H1 (cell line): Measurements from ENCODE around the gene APOBEC3F. TPM values are rescaled to one million over a fixed set of nuclear protein-coding genes. Genes with fewer than 3 reads are reported as not detected.

Source experiments
- CTCF ChIA-PET: fragments of 300-600 bp; sonication (Branson Sonifier 250); formaldehyde crosslinking; loops from one replicate; lab custom pipeline; 2021; ENCODE audit not compliant: partially characterized antibody; lab: Charles Lee
- POLR2A ChIA-PET: fragments of 300-600 bp; sonication (Branson Sonifier 250); formaldehyde crosslinking; loops from one replicate; lab custom pipeline; 2021; ENCODE audit warnings: inconsistent platforms; ENCODE audit not compliant: partially characterized antibody; lab: Charles Lee
- DNase-seq, 2 experiments: peaks; one replicate each; pipeline versions ENCODE4 v3.0.0 to v3.0.0-alpha.2; 2010 to 2022; ENCODE audit warnings: low spot score in 2 of 2, low read depth in 1 of 2, mixed read lengths in 1 of 2
- FAIRE-seq: peaks from 2 replicates; lab custom pipeline; 2011; peaks lifted over from hg19 to GRCh38; lab: Jason Lieb, UNC
- H2AFZ ChIP-seq: 2 replicates; pipeline ENCODE4 v1.8.1; 2012; ENCODE audit warnings: low read length, inconsistent platforms
- H2AK5ac ChIP-seq: 2 replicates; pipeline ENCODE4 v1.6.1; 2013; ENCODE audit warnings: low read depth, low read length
- H2BK120ac ChIP-seq: replicated peaks from 2 replicates; pipeline ENCODE3; 2013; ENCODE audit warnings: low read depth, low read length, inconsistent platforms
- H2BK12ac ChIP-seq: 2 replicates; pipeline ENCODE4 v1.6.1; 2013; ENCODE audit warnings: low read depth, low read length
- H2BK15ac ChIP-seq: 2 replicates; pipeline ENCODE4 v1.6.1; 2013; ENCODE audit warnings: low read length
- H2BK20ac ChIP-seq: 2 replicates; pipeline ENCODE4 v1.6.1; 2013; ENCODE audit warnings: low read length
- H2BK5ac ChIP-seq: 2 replicates; pipeline ENCODE4 v1.6.1; 2013; ENCODE audit warnings: low read depth, low read length
- H3K14ac ChIP-seq: 2 replicates; pipeline ENCODE4 v1.6.1; 2013; ENCODE audit warnings: inconsistent platforms; ENCODE audit not compliant: insufficient read length
- H3K18ac ChIP-seq: 2 replicates; pipeline ENCODE4 v1.6.1; 2013; ENCODE audit warnings: low read length; ENCODE audit errors: extremely low read depth
- H3K23ac ChIP-seq: 2 replicates; pipeline ENCODE4 v1.6.1; 2013; ENCODE audit warnings: inconsistent platforms; ENCODE audit not compliant: insufficient read length
- H3K23me2 ChIP-seq: 2 replicates; pipeline ENCODE4 v1.6.1; 2013; ENCODE audit warnings: low read depth, low read length
- H3K27ac ChIP-seq: 2 replicates; pipeline ENCODE4 v1.6.1; 2011; ENCODE audit warnings: low read depth, low read length, inconsistent platforms
- H3K27me3 ChIP-seq, 4 experiments: replicated peaks in 1 of 4; 1 replicate in 1 of 4; 2 replicates in 3 of 4; pipeline versions ENCODE4 v1.6.1 to v1.8.1; 2011 to 2013; ENCODE audit warnings: low read length in 3 of 4, mild to moderate bottlenecking in 3 of 4, inconsistent platforms in 2 of 4, mixed read lengths in 2 of 4, moderate library complexity in 1 of 4; ENCODE audit not compliant: control insufficient read depth in 3 of 4, insufficient read depth in 3 of 4; ENCODE audit errors: extremely low read depth in 1 of 4
- H3K36me3 ChIP-seq, 4 experiments: 2 replicates each; pipeline versions ENCODE4 v1.6.1 to v1.8.1; 2011 to 2013; ENCODE audit warnings: mild to moderate bottlenecking in 4 of 4, low read length in 3 of 4, moderate library complexity in 2 of 4, control low read depth in 1 of 4, inconsistent platforms in 1 of 4; ENCODE audit not compliant: insufficient read depth in 4 of 4, control insufficient read depth in 2 of 4
- H3K4ac ChIP-seq: replicated peaks from 2 replicates; pipeline ENCODE3; 2013; ENCODE audit warnings: low read length, low read depth, mixed read lengths, inconsistent platforms; ENCODE audit not compliant: insufficient read length
- H3K4me1 ChIP-seq, 4 experiments: replicated peaks in 1 of 4; 1 replicate in 1 of 4; 2 replicates in 3 of 4; pipeline versions ENCODE4 v1.6.1 to v1.8.1; 2011 to 2013; ENCODE audit warnings: low read length in 3 of 4, inconsistent platforms in 2 of 4, mixed read lengths in 1 of 4; ENCODE audit not compliant: insufficient read depth in 4 of 4, control insufficient read depth in 3 of 4
- H3K4me2 ChIP-seq, 2 experiments: 2 replicates each; pipeline versions ENCODE4 v1.6.1 to v1.8.1; 2011 to 2013; ENCODE audit warnings: low read depth in 2 of 2, low read length in 2 of 2, control low read depth in 1 of 2, inconsistent platforms in 1 of 2, mild to moderate bottlenecking in 1 of 2; ENCODE audit not compliant: insufficient read depth in 1 of 2
- H3K4me3 ChIP-seq, 4 experiments: fragments of 200-600, 300-600 bp in 1 of 4; sonication (generic), shearing (Covaris generic), sonication (Bioruptor Twin) in 1 of 4; 2 replicates each; pipeline versions ENCODE4 v1.5.1 to v1.8.1; 2011 to 2016; ENCODE audit warnings: low read length in 4 of 4, low read depth in 3 of 4, control low read depth in 2 of 4, inconsistent platforms in 2 of 4, mild to moderate bottlenecking in 2 of 4, mixed read lengths in 1 of 4, moderate library complexity in 1 of 4; ENCODE audit not compliant: insufficient read depth in 2 of 4; ENCODE audit errors: extremely low read depth in 1 of 4
- H3K56ac ChIP-seq: replicated peaks from 2 replicates; pipeline ENCODE3; 2013; ENCODE audit warnings: low read depth, mild to moderate bottlenecking, mixed read lengths, low read length, inconsistent platforms; ENCODE audit not compliant: insufficient read length
- H3K79me1 ChIP-seq: 2 replicates; pipeline ENCODE4 v1.6.1; 2013; ENCODE audit warnings: low read depth, low read length, control low read depth
- H3K79me2 ChIP-seq, 2 experiments: 2 replicates each; pipeline versions ENCODE4 v1.6.1 to v1.8.1; 2012 to 2013; ENCODE audit warnings: low read length in 2 of 2, mild to moderate bottlenecking in 2 of 2, inconsistent platforms in 1 of 2; ENCODE audit not compliant: insufficient read depth in 2 of 2, control insufficient read depth in 1 of 2
- H3K9ac ChIP-seq, 4 experiments: replicated peaks in 1 of 4; 1 replicate in 1 of 4; 2 replicates in 3 of 4; pipeline versions ENCODE4 v1.6.1 to v1.8.1; 2011 to 2013; ENCODE audit warnings: low read depth in 3 of 4, low read length in 3 of 4, control low read depth in 2 of 4, mild to moderate bottlenecking in 2 of 4, moderate library complexity in 2 of 4, inconsistent platforms in 1 of 4; ENCODE audit errors: extremely low read depth in 1 of 4
- H3K9me3 ChIP-seq, 2 experiments: 2 replicates each; pipeline versions ENCODE4 v1.6.1 to v1.8.1; 2012 to 2013; ENCODE audit warnings: mild to moderate bottlenecking in 2 of 2, moderate library complexity in 2 of 2, control low read depth in 1 of 2, inconsistent platforms in 1 of 2, low read depth in 1 of 2, low read length in 1 of 2, mixed read lengths in 1 of 2; ENCODE audit not compliant: insufficient read depth in 2 of 2
- H4K20me1 ChIP-seq, 2 experiments: replicated peaks in 1 of 2; 2 replicates each; pipeline versions ENCODE3 to v1.8.1; 2011 to 2013; ENCODE audit warnings: inconsistent platforms in 2 of 2, low read length in 2 of 2, mild to moderate bottlenecking in 1 of 2; ENCODE audit not compliant: insufficient read depth in 2 of 2, control insufficient read depth in 1 of 2
- H4K5ac ChIP-seq: 2 replicates; pipeline ENCODE4 v1.6.1; 2013; ENCODE audit warnings: low read length, low read depth, mixed read lengths, inconsistent platforms; ENCODE audit not compliant: insufficient read length
- H4K8ac ChIP-seq: 2 replicates; pipeline ENCODE4 v1.8.0; 2013; ENCODE audit warnings: mild to moderate bottlenecking, moderate library complexity, low read length, inconsistent platforms; ENCODE audit not compliant: insufficient read depth; ENCODE audit errors: extremely low read depth
- H4K91ac ChIP-seq: replicated peaks from 2 replicates; pipeline ENCODE3; 2013; ENCODE audit warnings: low read length, mixed read lengths, inconsistent platforms; ENCODE audit not compliant: insufficient read length
- ASH2L ChIP-seq: fragments of 200-600, 300-600 bp; sonication (generic); IDR thresholded peaks from one replicate; pipeline ENCODE4 v1.7.1; 2017; ENCODE audit warnings: low read length
- SIRT6 ChIP-seq: IDR thresholded peaks from one replicate; pipeline ENCODE4 v1.7.1; 2012; ENCODE audit warnings: low read length, inconsistent platforms
- SP2 ChIP-seq: IDR thresholded peaks from 2 replicates; pipeline ENCODE4 v1.6.1; 2012; ENCODE audit warnings: mild to moderate bottlenecking, low read length, inconsistent platforms
- TAF7 ChIP-seq: optimal IDR thresholded peaks from 2 replicates; pipeline ENCODE3; 2011; ENCODE audit warnings: low read depth, mild to moderate bottlenecking, inconsistent platforms, low read length, moderate library complexity, borderline replicate concordance
- TCF12 ChIP-seq: IDR thresholded peaks from 2 replicates; pipeline ENCODE4 v1.6.1; 2011; ENCODE audit warnings: low read depth, mild to moderate bottlenecking, low read length
- WGBS, 2 experiments: shearing (Covaris generic) in 1 of 2; methylation state at CpG; one replicate each; pipeline versions ENCODE4 v1.1.6 to v1.1.7; 2013 to 2015; ENCODE audit warnings: low lambda C conversion rate in 2 of 2, mixed read lengths in 2 of 2, inconsistent platforms in 1 of 2, low coverage in 1 of 2, missing lambda C conversion rate in 1 of 2; ENCODE audit not compliant: insufficient replicate concordance in 2 of 2, insufficient coverage in 1 of 2, insufficient read length in 1 of 2; ENCODE audit errors: extremely low coverage in 1 of 2, missing lambda C conversion rate in 1 of 2; 5-methylcytosine and 5-hydroxymethylcytosine counted together
- polyA plus RNA-seq, 7 experiments: library from polyadenylated mRNA; depleted of rRNA in 3 of 7; stranded (reverse) in 5 of 7; unstranded in 2 of 7; fragments of >200 nt in 5 of 7; fragments of 200-250 nt in 2 of 7; gene quantifications; 1 replicate in 5 of 7; 2 replicates in 1 of 7; 4 replicates in 1 of 7; pipeline versions ENCODE4 v1.2.1 to v1.2.3, GENCODE V29; 2011 to 2013; ENCODE audit warnings: missing spikeins in 2 of 7, mixed read lengths in 2 of 7
- total RNA-seq: library from RNA; stranded (reverse); fragmentation: NEBNext Ultra II Directional; extraction: Animal tissue kit (Norgen Biotek cat#: 25700); gene quantifications from 2 replicates; pipeline ENCODE4 v1.2.1, GENCODE V29; 2021

Gene APOBEC3F
- total and polyA plus RNA-seq, 2 of the 8 experiments (the other 6 are each of a cell fraction or from before 2014, with no cell fraction given): 4.0 to 7.3 TPM

DNA sequence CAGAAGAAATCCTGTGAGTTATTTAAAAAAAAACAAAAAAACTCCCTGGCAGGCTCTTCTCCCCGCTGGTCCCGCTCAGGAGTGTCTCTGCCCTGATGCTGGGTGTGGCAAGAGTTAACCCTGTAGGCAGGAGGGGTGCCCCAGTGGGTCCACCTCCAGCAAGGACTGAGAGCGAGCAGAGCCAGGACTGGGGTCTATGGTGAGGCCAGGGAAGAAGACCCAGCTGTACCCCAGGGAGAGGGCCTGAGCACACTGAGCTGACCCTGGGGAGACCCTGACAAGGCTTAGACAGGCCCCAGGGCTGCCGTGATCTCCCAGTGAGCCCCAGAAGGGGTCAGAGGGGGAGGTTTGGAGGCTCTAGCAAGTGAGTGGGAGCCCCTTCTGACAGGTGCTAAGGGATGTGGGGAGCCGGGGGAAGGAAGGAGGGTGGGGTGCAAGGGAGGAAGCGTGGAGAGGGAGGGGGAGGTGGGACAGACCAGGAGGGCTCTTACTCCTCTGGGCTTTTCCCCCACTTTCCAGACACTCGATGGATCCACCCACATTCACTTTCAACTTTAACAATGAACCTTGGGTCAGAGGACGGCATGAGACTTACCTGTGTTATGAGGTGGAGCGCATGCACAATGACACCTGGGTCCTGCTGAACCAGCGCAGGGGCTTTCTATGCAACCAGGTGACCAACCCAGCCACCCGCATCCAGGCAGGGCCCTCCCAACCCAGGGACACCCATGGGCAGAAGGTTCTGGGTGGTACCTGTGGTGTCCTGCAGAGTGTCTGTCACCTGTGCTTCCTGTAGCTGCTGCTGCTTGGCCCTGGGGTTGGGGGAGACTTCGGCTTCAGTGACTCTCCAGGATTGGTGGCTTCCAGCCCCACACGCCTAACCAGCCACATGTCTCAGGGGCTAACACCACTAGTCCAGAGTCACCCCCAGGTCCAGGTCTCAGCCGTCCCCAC, 42.8 kb downstream of the APOBEC3F start:
- Histone ChIP-seq H2BK12ac (no peak overlapping the region), H2BK15ac (peak overlapping the region; percentile 46; the same call in 1 of the 2 replicates), H3K18ac (no peak overlapping the region), H3K4me2 (no peak overlapping the region), H2BK120ac (no peak overlapping the region), H3K23ac (no peak overlapping the region), H3K56ac (no peak overlapping the region), H4K20me1 (peaks cover 0 to 2% of the 10 kb centered on the region in 2 experiments), H3K9me3 (no peaks in the 10 kb centered on the region), H2BK5ac (no peak overlapping the region), H3K79me1 (no peaks in the 10 kb centered on the region), H4K91ac (no peak overlapping the region), H3K36me3 (no peaks in the 10 kb centered on the region), H3K4me3 (no peak overlapping the region), H3K4ac (no peak overlapping the region), H4K8ac (no peak overlapping the region), H3K27ac (no peak overlapping the region), H3K4me1 (peaks cover 0 to 9% (median 6%) of the 10 kb centered on the region in 4 experiments; a peak in 6 of 7 replicates), H2AFZ (no peak overlapping the region), H3K79me2 (no peaks in the 10 kb centered on the region), H2AK5ac (no peak overlapping the region), H3K27me3 (no peaks in the 10 kb centered on the region), H3K23me2 (peaks cover 2% of the 10 kb centered on the region; the same call in 1 of the 2 replicates), H3K9ac (no peak overlapping the region), H4K5ac (no peak overlapping the region), H3K14ac (no peak overlapping the region), H2BK20ac (no peak overlapping the region)
- ChIA-PET CTCF (no interaction called here), POLR2A (interaction anchor here (0.8 kb wide), 1 partner anchor 229 kb away, joined by 3 read pairs; no protein-coding TSS in a partner anchor)
- FAIRE-seq: no peak
- 91% methylated on average over 14 of the region's 14 CpGs; no CpG with 5 or more reads in 1 of the 2 experiments for WGBS, 2 experiments
- DNase-seq: no peak
- no peak for TF ChIP-seq SIRT6
- no peak for TF ChIP-seq SP2
- no peak for TF ChIP-seq ASH2L
- TF ChIP-seq TAF7: no peak
- TF ChIP-seq TCF12: no peak
